Activated CD4-positive, alpha-beta T cell treated with anti-CD3 and anti-CD28 coated beads for 4 hours (primary cell): ENCODE data around the gene CSH1.
"Not testable (repeated sequence)": the region's sequence is repeated elsewhere in the genome, so short reads cannot be mapped to it uniquely, and the experiment has no call there.

Source experiments
- DNase-seq, 2 donors: peaks; one replicate each; pipeline ENCODE4 v3.0.0-alpha.2; 2020

The CSH1 gene

GRCh38 chr17:63898899-63899798, 2.8 kb upstream of the CSH1 start:
- peak; percentile 29 to 50 for DNase-seq

- DNase-seq, result not testable (repeated sequence)
These were observed 1.6 kb downstream of the CSH1 start for GRCh38 chr17:63894821-63895220.

- not testable (repeated sequence) for DNase-seq
These were observed 2.4 kb downstream of the CSH1 start for GRCh38 chr17:63894021-63894420.

- DNase-seq, result not testable (repeated sequence)
These were observed 3.9 kb downstream of the CSH1 start for GRCh38 chr17:63892316-63893037.

GRCh38 chr17:63889026-63889848, 7.1 kb downstream of the CSH1 start:
- peak in 1 of 2 donors; percentile 27 for DNase-seq

- not testable (repeated sequence) for DNase-seq
These were observed 11.3 kb downstream of the CSH1 start for GRCh38 chr17:63885119-63885518.

GRCh38 chr17:63882626-63883126, 13.7 kb downstream of the CSH1 start:
- DNase-seq, result not testable (repeated sequence)

GRCh38 chr17:63881935-63882601, 14.3 kb downstream of the CSH1 start, which contains the start of gene GH2:
GH2 (minus strand) TSS chr17:63881944; CDS start chr17:63881801, 143 bp downstream.
- peak; percentile 54 to 66 for DNase-seq

GRCh38 chr17:63881337-63881736, 15.0 kb downstream of the CSH1 start:
- not testable (repeated sequence) for DNase-seq

GRCh38 chr17:63880706-63881105, 15.7 kb downstream of the CSH1 start:
- DNase-seq, result no peak

- DNase-seq, result not testable (repeated sequence)
These were observed 18.0 kb downstream of the CSH1 start for GRCh38 chr17:63878413-63878812.

- not testable (repeated sequence) for DNase-seq
These were observed 21.7 kb downstream of the CSH1 start for GRCh38 chr17:63874693-63875092.

GRCh38 chr17:63874061-63874626, 22.2 kb downstream of the CSH1 start:
- DNase-seq, result not testable (repeated sequence)

GRCh38 chr17:63873577-63873976, 22.8 kb downstream of the CSH1 start, which contains the start of gene CSH2:
CSH2 (minus strand) TSS chr17:63873677; CDS start chr17:63873614, 63 bp downstream.
- DNase-seq, result not testable (repeated sequence)

- not testable (repeated sequence) for DNase-seq
These were observed 24.6 kb downstream of the CSH1 start for GRCh38 chr17:63871646-63872365.

GRCh38 chr17:63870292-63870665, 26.1 kb downstream of the CSH1 start:
- not testable (repeated sequence) for DNase-seq

- DNase-seq, result not testable (repeated sequence)
These were observed 26.7 kb downstream of the CSH1 start for GRCh38 chr17:63869491-63870291.

- DNase-seq, result not testable (repeated sequence)
These were observed 29.7 kb downstream of the CSH1 start for GRCh38 chr17:63866625-63867024.

- DNase-seq, result no peak
These were observed 37.1 kb downstream of the CSH1 start for GRCh38 chr17:63859257-63859656.

- DNase-seq, result not testable (repeated sequence)
These were observed 39.9 kb downstream of the CSH1 start for GRCh38 chr17:63856425-63856824.
